GM23338 (cell line): Measurements from ENCODE around the gene RNF17.

Source experiments
- CREB1 ChIP-seq: fragments of 250-450 bp; sonication (Bioruptor Pico); IDR thresholded peaks from 2 replicates; pipeline ENCODE4 v1.5.0; 2020; ENCODE audit warnings: low read depth, mild to moderate bottlenecking, moderate library complexity
- EZH2 ChIP-seq: fragments of 200-600 bp; sonication (generic); IDR thresholded peaks from one replicate; pipeline ENCODE4 v1.8.0; 2017; ENCODE audit warnings: antibody characterized with exemption, mild to moderate bottlenecking, low read depth; ENCODE audit not compliant: unreplicated experiment
- EZH2phosphoT487 ChIP-seq: fragments of 200-600 bp; sonication (generic); IDR thresholded peaks from one replicate; pipeline ENCODE4 v1.8.1; 2018; ENCODE audit warnings: antibody characterized with exemption; ENCODE audit not compliant: unreplicated experiment
- JUNB ChIP-seq: IDR thresholded peaks from one replicate; pipeline ENCODE4 v1.6.1; 2016; ENCODE audit warnings: antibody characterized with exemption; ENCODE audit not compliant: unreplicated experiment
- POLR2AphosphoS5 ChIP-seq: IDR thresholded peaks from 2 replicates; pipeline ENCODE4 v1.6.1; 2016; ENCODE audit warnings: antibody characterized with exemption, low read depth
- REST ChIP-seq: IDR thresholded peaks from one replicate; pipeline ENCODE4 v1.6.1; 2018; ENCODE audit warnings: antibody characterized with exemption; ENCODE audit not compliant: unreplicated experiment
- STAT1 ChIP-seq: IDR thresholded peaks from one replicate; pipeline ENCODE4 v1.6.1; 2016; ENCODE audit warnings: antibody characterized with exemption; ENCODE audit not compliant: unreplicated experiment
- ZNF114 ChIP-seq: fragments of 250-450 bp; sonication (Bioruptor Pico); IDR thresholded peaks from 2 replicates; pipeline ENCODE4 v1.5.0; 2020; ENCODE audit warnings: mild to moderate bottlenecking, moderate library complexity
- ZNF331 ChIP-seq: fragments of 250-450 bp; sonication (Bioruptor Pico); IDR thresholded peaks from 2 replicates; pipeline ENCODE4 v1.5.0; 2020; ENCODE audit warnings: low read depth, mild to moderate bottlenecking, moderate library complexity
- TF ChIP-seq, protein P1 (sequence below), 2 experiments: fragments of 200-600 bp in 1 of 2; sonication (generic) in 1 of 2; conservative IDR thresholded peaks; 2 replicates each; pipeline versions ENCODE4 v1.5.1 to v1.6.1; 2016 to 2017; ENCODE audit warnings: antibody characterized with exemption in 2 of 2, low read depth in 2 of 2, mild to moderate bottlenecking in 2 of 2, moderate library complexity in 1 of 2
- TF ChIP-seq, protein P2 (sequence below): IDR thresholded peaks from 2 replicates; pipeline ENCODE4 v1.6.1; 2016; ENCODE audit warnings: antibody characterized with exemption
- TF ChIP-seq, protein P3 (sequence below): fragments of 250-450 bp; sonication (Bioruptor Pico); IDR thresholded peaks from 2 replicates; pipeline ENCODE4 v1.5.0; 2020; ENCODE audit warnings: mild to moderate bottlenecking, moderate library complexity

DNA sequence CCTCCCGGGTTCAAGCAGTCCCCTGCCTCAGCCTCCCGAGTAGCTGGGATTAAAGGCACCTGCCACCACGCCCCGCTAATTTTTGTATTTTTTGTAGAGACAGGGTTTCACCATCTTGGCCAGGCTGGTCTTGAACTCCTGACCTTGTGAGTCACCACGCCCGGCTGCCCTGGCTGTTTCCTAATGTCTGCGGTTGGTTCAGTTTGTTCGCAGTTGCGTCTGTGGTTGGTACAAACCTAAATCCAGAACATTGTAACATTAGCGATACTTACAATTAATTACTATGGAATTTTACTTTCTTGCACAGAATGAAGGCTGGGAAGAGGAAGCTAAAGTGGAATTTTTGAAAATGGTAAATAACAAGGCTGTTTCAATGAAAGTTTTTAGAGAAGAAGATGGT, 38.1 kb downstream of the RNF17 start:
- TF ChIP-seq, protein P1, sequence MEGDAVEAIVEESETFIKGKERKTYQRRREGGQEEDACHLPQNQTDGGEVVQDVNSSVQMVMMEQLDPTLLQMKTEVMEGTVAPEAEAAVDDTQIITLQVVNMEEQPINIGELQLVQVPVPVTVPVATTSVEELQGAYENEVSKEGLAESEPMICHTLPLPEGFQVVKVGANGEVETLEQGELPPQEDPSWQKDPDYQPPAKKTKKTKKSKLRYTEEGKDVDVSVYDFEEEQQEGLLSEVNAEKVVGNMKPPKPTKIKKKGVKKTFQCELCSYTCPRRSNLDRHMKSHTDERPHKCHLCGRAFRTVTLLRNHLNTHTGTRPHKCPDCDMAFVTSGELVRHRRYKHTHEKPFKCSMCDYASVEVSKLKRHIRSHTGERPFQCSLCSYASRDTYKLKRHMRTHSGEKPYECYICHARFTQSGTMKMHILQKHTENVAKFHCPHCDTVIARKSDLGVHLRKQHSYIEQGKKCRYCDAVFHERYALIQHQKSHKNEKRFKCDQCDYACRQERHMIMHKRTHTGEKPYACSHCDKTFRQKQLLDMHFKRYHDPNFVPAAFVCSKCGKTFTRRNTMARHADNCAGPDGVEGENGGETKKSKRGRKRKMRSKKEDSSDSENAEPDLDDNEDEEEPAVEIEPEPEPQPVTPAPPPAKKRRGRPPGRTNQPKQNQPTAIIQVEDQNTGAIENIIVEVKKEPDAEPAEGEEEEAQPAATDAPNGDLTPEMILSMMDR (conservative IDR thresholded peaks at IDR 0.05; ENCODE audit: low read depth in 2 of 2) = no peak
- TF ChIP-seq EZH2 (no peak), REST (no peak), EZH2phosphoT487 (no peak), POLR2AphosphoS5 (no peak), CREB1 (CRISPR knock-in tag) (no peak), JUNB (no peak), STAT1 (no peak), ZNF331 (CRISPR knock-in tag) (no peak), ZNF114 (CRISPR knock-in tag) (no peak)
- TF ChIP-seq, protein P2, sequence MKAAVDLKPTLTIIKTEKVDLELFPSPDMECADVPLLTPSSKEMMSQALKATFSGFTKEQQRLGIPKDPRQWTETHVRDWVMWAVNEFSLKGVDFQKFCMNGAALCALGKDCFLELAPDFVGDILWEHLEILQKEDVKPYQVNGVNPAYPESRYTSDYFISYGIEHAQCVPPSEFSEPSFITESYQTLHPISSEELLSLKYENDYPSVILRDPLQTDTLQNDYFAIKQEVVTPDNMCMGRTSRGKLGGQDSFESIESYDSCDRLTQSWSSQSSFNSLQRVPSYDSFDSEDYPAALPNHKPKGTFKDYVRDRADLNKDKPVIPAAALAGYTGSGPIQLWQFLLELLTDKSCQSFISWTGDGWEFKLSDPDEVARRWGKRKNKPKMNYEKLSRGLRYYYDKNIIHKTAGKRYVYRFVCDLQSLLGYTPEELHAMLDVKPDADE = no peak
- TF ChIP-seq, protein P3, sequence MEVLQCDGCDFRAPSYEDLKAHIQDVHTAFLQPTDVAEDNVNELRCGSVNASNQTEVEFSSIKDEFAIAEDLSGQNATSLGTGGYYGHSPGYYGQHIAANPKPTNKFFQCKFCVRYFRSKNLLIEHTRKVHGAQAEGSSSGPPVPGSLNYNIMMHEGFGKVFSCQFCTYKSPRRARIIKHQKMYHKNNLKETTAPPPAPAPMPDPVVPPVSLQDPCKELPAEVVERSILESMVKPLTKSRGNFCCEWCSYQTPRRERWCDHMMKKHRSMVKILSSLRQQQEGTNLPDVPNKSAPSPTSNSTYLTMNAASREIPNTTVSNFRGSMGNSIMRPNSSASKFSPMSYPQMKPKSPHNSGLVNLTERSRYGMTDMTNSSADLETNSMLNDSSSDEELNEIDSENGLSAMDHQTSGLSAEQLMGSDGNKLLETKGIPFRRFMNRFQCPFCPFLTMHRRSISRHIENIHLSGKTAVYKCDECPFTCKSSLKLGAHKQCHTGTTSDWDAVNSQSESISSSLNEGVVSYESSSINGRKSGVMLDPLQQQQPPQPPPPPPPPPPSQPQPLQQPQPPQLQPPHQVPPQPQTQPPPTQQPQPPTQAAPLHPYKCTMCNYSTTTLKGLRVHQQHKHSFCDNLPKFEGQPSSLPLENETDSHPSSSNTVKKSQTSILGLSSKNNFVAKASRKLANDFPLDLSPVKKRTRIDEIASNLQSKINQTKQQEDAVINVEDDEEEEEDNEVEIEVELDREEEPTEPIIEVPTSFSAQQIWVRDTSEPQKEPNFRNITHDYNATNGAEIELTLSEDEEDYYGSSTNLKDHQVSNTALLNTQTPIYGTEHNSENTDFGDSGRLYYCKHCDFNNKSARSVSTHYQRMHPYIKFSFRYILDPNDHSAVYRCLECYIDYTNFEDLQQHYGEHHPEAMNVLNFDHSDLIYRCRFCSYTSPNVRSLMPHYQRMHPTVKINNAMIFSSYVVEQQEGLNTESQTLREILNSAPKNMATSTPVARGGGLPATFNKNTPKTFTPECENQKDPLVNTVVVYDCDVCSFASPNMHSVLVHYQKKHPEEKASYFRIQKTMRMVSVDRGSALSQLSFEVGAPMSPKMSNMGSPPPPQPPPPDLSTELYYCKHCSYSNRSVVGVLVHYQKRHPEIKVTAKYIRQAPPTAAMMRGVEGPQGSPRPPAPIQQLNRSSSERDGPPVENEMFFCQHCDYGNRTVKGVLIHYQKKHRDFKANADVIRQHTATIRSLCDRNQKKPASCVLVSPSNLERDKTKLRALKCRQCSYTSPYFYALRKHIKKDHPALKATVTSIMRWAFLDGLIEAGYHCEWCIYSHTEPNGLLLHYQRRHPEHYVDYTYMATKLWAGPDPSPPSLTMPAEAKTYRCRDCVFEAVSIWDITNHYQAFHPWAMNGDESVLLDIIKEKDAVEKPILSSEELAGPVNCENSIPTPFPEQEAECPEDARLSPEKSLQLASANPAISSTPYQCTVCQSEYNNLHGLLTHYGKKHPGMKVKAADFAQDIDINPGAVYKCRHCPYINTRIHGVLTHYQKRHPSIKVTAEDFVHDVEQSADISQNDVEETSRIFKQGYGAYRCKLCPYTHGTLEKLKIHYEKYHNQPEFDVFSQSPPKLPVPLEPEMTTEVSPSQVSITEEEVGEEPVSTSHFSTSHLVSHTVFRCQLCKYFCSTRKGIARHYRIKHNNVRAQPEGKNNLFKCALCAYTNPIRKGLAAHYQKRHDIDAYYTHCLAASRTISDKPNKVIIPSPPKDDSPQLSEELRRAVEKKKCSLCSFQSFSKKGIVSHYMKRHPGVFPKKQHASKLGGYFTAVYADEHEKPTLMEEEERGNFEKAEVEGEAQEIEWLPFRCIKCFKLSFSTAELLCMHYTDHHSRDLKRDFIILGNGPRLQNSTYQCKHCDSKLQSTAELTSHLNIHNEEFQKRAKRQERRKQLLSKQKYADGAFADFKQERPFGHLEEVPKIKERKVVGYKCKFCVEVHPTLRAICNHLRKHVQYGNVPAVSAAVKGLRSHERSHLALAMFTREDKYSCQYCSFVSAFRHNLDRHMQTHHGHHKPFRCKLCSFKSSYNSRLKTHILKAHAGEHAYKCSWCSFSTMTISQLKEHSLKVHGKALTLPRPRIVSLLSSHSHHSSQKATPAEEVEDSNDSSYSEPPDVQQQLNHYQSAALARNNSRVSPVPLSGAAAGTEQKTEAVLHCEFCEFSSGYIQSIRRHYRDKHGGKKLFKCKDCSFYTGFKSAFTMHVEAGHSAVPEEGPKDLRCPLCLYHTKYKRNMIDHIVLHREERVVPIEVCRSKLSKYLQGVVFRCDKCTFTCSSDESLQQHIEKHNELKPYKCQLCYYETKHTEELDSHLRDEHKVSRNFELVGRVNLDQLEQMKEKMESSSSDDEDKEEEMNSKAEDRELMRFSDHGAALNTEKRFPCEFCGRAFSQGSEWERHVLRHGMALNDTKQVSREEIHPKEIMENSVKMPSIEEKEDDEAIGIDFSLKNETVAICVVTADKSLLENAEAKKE = no peak
